ENCODE results near the gene BNC1.

The BNC1 gene

GRCh38 chr15:83292317-83292716, 7.9 kb upstream of the BNC1 start:
- TF ChIP-seq, protein P1, sequence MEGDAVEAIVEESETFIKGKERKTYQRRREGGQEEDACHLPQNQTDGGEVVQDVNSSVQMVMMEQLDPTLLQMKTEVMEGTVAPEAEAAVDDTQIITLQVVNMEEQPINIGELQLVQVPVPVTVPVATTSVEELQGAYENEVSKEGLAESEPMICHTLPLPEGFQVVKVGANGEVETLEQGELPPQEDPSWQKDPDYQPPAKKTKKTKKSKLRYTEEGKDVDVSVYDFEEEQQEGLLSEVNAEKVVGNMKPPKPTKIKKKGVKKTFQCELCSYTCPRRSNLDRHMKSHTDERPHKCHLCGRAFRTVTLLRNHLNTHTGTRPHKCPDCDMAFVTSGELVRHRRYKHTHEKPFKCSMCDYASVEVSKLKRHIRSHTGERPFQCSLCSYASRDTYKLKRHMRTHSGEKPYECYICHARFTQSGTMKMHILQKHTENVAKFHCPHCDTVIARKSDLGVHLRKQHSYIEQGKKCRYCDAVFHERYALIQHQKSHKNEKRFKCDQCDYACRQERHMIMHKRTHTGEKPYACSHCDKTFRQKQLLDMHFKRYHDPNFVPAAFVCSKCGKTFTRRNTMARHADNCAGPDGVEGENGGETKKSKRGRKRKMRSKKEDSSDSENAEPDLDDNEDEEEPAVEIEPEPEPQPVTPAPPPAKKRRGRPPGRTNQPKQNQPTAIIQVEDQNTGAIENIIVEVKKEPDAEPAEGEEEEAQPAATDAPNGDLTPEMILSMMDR (IDR thresholded peaks at IDR 0.05; ENCODE audit: low read depth, low read length) = no peak
- Histone ChIP-seq H3K27me3 (ENCODE audit: insufficient read depth, low read depth, severe bottlenecking) (no peaks in the 10 kb centered on the region), H3K36me3 (no peaks in the 10 kb centered on the region), H3K4me3 (ENCODE audit: low read depth, low read length) (no peak overlapping the region), H3K9me3 (ENCODE audit: severe bottlenecking) (no peaks in the 10 kb centered on the region), H3K27ac (no peak overlapping the region)
- no peak for DNase-seq

- H3K27me3 ChIP-seq (ENCODE audit: insufficient read depth, low read depth, severe bottlenecking) = peaks cover 11% of the 10 kb centered on the region
- DNase-seq = no peak
- TF ChIP-seq, protein P1 (IDR thresholded peaks at IDR 0.05; ENCODE audit: low read depth, low read length) = no peak
These were observed 5.8 kb upstream of the BNC1 start for GRCh38 chr15:83290236-83290635.

DNA sequence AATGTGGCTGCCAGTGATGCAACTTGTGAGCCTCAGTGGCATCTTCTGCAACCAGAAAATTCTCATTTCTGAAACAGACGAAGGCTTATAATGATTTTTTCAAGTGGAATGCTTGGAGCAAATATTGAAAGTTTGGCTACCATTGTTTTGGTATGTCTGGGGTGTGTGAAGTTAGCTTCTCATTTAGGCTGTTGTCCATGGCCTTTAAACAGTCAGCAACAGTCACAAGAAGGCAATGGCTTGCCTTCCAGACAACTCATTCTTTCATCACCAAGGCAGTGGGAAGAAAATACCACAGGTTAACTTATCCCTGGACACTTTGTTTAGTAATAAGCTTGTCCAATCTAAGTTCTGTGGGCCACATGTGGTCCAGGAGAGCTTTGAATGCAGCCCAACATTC, 4.7 kb upstream of the BNC1 start:
- TF ChIP-seq, protein P1 (IDR thresholded peaks at IDR 0.05; ENCODE audit: low read depth, low read length) = no peak
- Histone ChIP-seq H3K27ac (no peak overlapping the region), H3K36me3 (no peaks in the 10 kb centered on the region), H3K27me3 (ENCODE audit: insufficient read depth, low read depth, severe bottlenecking) (peaks cover 18% of the 10 kb centered on the region), H3K4me3 (ENCODE audit: low read depth, low read length) (no peak overlapping the region), H3K9me3 (ENCODE audit: severe bottlenecking) (no peaks in the 10 kb centered on the region)
- DNase-seq = no peak

More at GRCh38 chr15:83290236-83290635, 5.8 kb upstream of the BNC1 start:
- Histone ChIP-seq H3K4me3 (ENCODE audit: low read depth, low read length) (no peak overlapping the region), H3K36me3 (no peaks in the 10 kb centered on the region), H3K9me3 (ENCODE audit: severe bottlenecking) (no peaks in the 10 kb centered on the region), H3K27ac (no peak overlapping the region)

DNA sequence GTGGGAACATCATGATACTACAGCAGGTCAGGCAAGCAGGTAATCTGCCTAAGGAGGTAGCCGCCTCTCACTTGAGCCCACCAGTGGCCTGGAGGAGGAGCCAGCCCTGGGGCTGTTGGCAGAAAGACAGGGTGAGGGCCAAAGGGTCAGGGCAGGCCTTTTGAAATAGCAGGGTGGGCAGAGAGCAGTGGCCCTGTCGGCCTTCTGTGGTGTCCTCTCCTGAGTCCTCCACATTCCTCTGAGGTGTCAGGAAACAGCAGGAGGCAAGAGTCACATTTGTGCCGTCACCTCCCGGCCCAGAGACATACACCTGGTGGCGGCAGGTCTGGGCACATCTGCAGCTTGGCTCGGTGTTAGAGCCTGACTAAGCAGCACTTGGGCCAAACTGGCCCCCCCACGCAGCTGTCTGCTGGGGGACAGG, 3.9 kb upstream of the BNC1 start:
- no peaks in the 10 kb centered on the region for H3K9me3 ChIP-seq (ENCODE audit: severe bottlenecking)
- no peak overlapping the region for H3K4me3 ChIP-seq (ENCODE audit: low read depth, low read length)
- no peaks in the 10 kb centered on the region for H3K36me3 ChIP-seq
- TF ChIP-seq, protein P1 (IDR thresholded peaks at IDR 0.05; ENCODE audit: low read depth, low read length) = no peak
- no peak overlapping the region for H3K27ac ChIP-seq
- peaks cover 25% of the 10 kb centered on the region for H3K27me3 ChIP-seq (ENCODE audit: insufficient read depth, low read depth, severe bottlenecking)
- DNase-seq = no peak

DNA sequence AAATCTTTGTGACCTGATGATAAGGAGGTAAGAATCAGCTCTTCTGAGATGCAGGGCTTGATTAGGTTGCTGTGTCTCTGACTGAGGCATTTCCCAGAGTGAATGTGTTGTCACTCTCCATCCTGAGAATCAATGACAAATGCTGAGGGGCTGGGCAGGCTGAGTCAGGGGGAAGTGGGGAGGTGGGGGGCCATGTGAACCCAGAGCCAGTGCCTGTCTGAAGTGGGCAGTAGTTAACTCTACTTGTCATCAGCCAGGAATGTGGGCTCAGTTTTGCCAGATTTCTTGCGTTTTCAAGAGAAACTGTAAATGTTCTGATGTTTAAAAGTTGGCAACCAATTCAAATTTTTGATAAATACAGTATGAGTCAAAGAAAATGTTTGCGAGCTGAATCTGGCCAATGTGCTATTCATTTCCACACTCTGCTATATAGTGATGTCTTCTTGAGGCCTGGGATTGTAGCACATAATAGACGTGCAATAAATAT, 3.1 kb upstream of the BNC1 start:
- TF ChIP-seq, protein P1 (IDR thresholded peaks at IDR 0.05; ENCODE audit: low read depth, low read length) = no peak
- Histone ChIP-seq H3K27me3 (ENCODE audit: insufficient read depth, low read depth, severe bottlenecking) (peaks cover 33% of the 10 kb centered on the region), H3K9me3 (ENCODE audit: severe bottlenecking) (no peaks in the 10 kb centered on the region), H3K36me3 (no peaks in the 10 kb centered on the region), H3K4me3 (ENCODE audit: low read depth, low read length) (no peak overlapping the region), H3K27ac (no peak overlapping the region)
- DNase-seq = no peak

DNA sequence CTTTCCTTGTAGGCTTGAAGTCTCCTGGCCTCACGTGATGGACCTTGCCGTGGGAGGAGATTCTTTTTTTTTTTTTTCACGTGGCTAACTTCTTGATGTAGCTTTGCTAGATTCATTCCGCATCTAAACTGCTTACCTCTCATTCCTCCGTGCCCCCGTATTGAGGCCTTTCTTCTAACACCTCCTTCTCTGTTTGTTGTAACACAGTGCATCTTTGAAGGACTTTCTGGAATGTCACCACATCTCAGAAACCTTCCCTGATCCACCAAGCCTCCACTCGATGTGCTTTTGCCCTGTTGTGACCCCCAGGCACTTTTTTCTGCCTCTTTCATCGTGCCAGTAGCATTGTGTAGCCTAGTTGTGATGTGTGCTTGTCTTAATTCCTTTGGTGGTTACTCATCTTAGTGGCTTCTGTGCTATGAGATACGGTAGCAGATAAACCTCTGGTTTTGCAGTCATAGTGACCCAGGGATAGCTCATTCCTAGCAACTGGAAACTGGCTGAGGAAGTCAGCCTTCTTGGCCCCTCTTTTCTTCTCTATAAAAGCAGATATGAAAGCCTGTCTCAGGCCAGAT, 1.6 kb upstream of the BNC1 start:
- Histone ChIP-seq H3K4me3 (ENCODE audit: low read depth, low read length) (no peak overlapping the region), H3K27ac (no peak overlapping the region), H3K36me3 (no peaks in the 10 kb centered on the region), H3K9me3 (ENCODE audit: severe bottlenecking) (no peaks in the 10 kb centered on the region), H3K27me3 (ENCODE audit: insufficient read depth, low read depth, severe bottlenecking) (peaks cover 42% of the 10 kb centered on the region)
- no peak for DNase-seq
- TF ChIP-seq, protein P1 (IDR thresholded peaks at IDR 0.05; ENCODE audit: low read depth, low read length) = no peak

Data from WERI-Rb-1 (cell line).